PC-3 (cell line): Measurements from ENCODE around the gene NPFFR1. TPM values are rescaled to one million over a fixed set of nuclear protein-coding genes. Genes with fewer than 3 reads are reported as not detected.

ENCODE experiments used
- ATAC-seq: fragments of 200-7000 bp; cut with Tn5 transposase; 2 replicates; pipeline ENCODE4 v1.9.1; 2020; ENCODE audit warnings: mild to moderate bottlenecking, moderate library complexity
- BruUV-seq: library from RNA; stranded (reverse); fragments of 400-500 nt; replicated peaks from 2 replicates; lab custom pipeline; 2021; lab: Mats Ljungman, UMichigan
- CTCF ChIA-PET: fragments of 300-600 bp; sonication (Branson Sonifier 250); formaldehyde crosslinking; loops from one replicate; lab custom pipeline; 2022; ENCODE audit warnings: antibody characterized with exemption; lab: Charles Lee
- POLR2A ChIA-PET: fragments of 300-600 bp; sonication (Branson Sonifier 250); formaldehyde crosslinking; loops from one replicate; lab custom pipeline; 2022; ENCODE audit warnings: antibody characterized with exemption; ENCODE audit not compliant: unreplicated experiment; lab: Charles Lee
- DNase-seq: peaks from one replicate; pipeline ENCODE4 v3.0.0-alpha.2; 2015
- H2AFZ ChIP-seq: fragments of 300-600 bp; sonication (generic); 2 replicates; pipeline ENCODE4 v1.6.0; 2016; ENCODE audit warnings: antibody characterized with exemption, low read length
- H3F3A ChIP-seq: fragments of 300-600 bp; sonication (generic); one replicate; pipeline ENCODE4 v1.6.0; 2017; ENCODE audit warnings: antibody characterized with exemption, low read length, control low read depth, mild to moderate bottlenecking; ENCODE audit not compliant: unreplicated experiment
- H3K27ac ChIP-seq: fragments of 300-600 bp; sonication (generic); 2 replicates; pipeline ENCODE4 v1.5.1; 2016; ENCODE audit warnings: mild to moderate bottlenecking, low read length
- H3K27me3 ChIP-seq: fragments of 300-600 bp; sonication (generic); 2 replicates; pipeline ENCODE4 v1.6.1; 2016; ENCODE audit warnings: low read length, mixed read lengths
- H3K36me3 ChIP-seq: fragments of 300-600 bp; sonication (generic); 2 replicates; pipeline ENCODE4 v1.6.1; 2016; ENCODE audit warnings: low read depth, mixed run types, low read length, mixed read lengths
- H3K4me1 ChIP-seq: fragments of 300-600 bp; sonication (generic); 2 replicates; pipeline ENCODE4 v1.5.1; 2016; ENCODE audit warnings: low read length; ENCODE audit not compliant: insufficient read depth
- H3K4me2 ChIP-seq: fragments of 300-600 bp; sonication (generic); 2 replicates; pipeline ENCODE4 v1.6.0; 2016; ENCODE audit warnings: low read length
- H3K4me3 ChIP-seq: fragments of 300-600 bp; sonication (generic); 2 replicates; pipeline ENCODE4 v1.5.1; 2016; ENCODE audit warnings: mild to moderate bottlenecking, low read length, mixed read lengths
- H3K79me2 ChIP-seq: fragments of 300-600 bp; sonication (generic); 2 replicates; pipeline ENCODE4 v1.6.1; 2017; ENCODE audit warnings: low read length, mixed read lengths
- H3K9ac ChIP-seq: fragments of 300-600 bp; sonication (generic); 2 replicates; pipeline ENCODE4 v1.6.0; 2016; ENCODE audit warnings: mild to moderate bottlenecking, low read length
- H3K9me2 ChIP-seq: fragments of 300-600 bp; sonication (generic); replicated peaks from 2 replicates; pipeline ENCODE4 v1.6.1; 2016; ENCODE audit warnings: mixed run types, low read length, mixed read lengths
- H3K9me3 ChIP-seq: fragments of 300-600 bp; sonication (generic); 2 replicates; pipeline ENCODE4 v1.6.1; 2016; ENCODE audit warnings: low read length, mixed read lengths
- H4K20me1 ChIP-seq: fragments of 300-600 bp; sonication (generic); 2 replicates; pipeline ENCODE4 v1.6.1; 2016; ENCODE audit warnings: low read length, mixed read lengths
- EZH2 ChIP-seq: fragments of 300-600 bp; sonication (generic); IDR thresholded peaks from one replicate; pipeline ENCODE4 v1.6.1; 2017; ENCODE audit warnings: antibody characterized with exemption, mild to moderate bottlenecking, low read length; ENCODE audit not compliant: unreplicated experiment
- EZH2phosphoT487 ChIP-seq: fragments of 300-600 bp; sonication (generic); IDR thresholded peaks from 2 replicates; pipeline ENCODE4 v1.6.1; 2018; ENCODE audit warnings: mild to moderate bottlenecking, antibody characterized with exemption, low read length, borderline replicate concordance
- intact Hi-C: fragments of 100-400 bp; cut with micrococcal nuclease; formaldehyde crosslinking; loops from 2 replicates; pipeline ENCODE4 v1.9.0; 2023
- total RNA-seq: library from RNA; depleted of rRNA; stranded (reverse); fragments of >200 nt; gene quantifications from 2 replicates; pipeline ENCODE4 v1.2.3, GENCODE V29; 2014
- TF ChIP-seq, protein P1 (sequence below): fragments of 300-600 bp; sonication (generic); conservative IDR thresholded peaks from 2 replicates; pipeline ENCODE4 v1.5.1; 2017; ENCODE audit warnings: antibody characterized with exemption, low read depth, mild to moderate bottlenecking, low read length

Gene NPFFR1
- total RNA-seq, 1 experiment from 2014 or later: not detected

DNA sequence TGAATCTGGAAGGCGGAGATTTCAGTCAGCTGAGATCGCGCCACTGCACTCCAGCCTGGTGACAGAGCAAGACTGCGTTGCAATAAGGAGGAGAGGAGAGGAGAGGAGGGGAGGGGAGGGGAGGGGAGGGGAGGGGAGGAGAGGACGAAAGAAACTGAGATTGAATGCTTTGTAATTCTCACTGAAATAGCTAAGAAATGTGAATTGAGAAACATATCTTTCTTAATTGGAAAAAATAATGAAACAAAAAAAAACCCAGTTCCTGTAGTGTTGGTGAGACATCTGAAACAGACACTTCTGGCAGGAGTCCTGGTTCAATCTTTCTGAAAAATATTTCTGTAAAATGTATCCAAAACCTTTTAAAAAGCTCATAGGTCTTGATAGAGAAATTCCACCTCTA is 77.0 kb downstream of the NPFFR1 start:
- ChIA-PET CTCF (no interaction called here), POLR2A (no interaction called here)
- no peak overlapping the region for H3K9ac ChIP-seq
- peaks cover 75% of the 10 kb centered on the region for H3K36me3 ChIP-seq
- 0 out of 2 replicates have a peak, but pooled peaks cover 5% of the 10 kb centered on the region for H3K27me3 ChIP-seq
- no peaks in the 10 kb centered on the region for H3K9me3 ChIP-seq
- no peak overlapping the region for H2AFZ ChIP-seq
- no peaks in the 10 kb centered on the region for H3K9me2 ChIP-seq
- no peak for DNase-seq
- H3K4me1 ChIP-seq: no peaks in the 10 kb centered on the region
- H3K27ac ChIP-seq: no peak overlapping the region
- H3K4me3 ChIP-seq: no peak overlapping the region
- intact Hi-C loops: no loop called here
- peaks cover 7% of the 10 kb centered on the region for H3F3A ChIP-seq
- no peaks in the 10 kb centered on the region for H4K20me1 ChIP-seq
- no peak for ATAC-seq
- TF ChIP-seq EZH2phosphoT487: no peak
- TF ChIP-seq, protein P1, sequence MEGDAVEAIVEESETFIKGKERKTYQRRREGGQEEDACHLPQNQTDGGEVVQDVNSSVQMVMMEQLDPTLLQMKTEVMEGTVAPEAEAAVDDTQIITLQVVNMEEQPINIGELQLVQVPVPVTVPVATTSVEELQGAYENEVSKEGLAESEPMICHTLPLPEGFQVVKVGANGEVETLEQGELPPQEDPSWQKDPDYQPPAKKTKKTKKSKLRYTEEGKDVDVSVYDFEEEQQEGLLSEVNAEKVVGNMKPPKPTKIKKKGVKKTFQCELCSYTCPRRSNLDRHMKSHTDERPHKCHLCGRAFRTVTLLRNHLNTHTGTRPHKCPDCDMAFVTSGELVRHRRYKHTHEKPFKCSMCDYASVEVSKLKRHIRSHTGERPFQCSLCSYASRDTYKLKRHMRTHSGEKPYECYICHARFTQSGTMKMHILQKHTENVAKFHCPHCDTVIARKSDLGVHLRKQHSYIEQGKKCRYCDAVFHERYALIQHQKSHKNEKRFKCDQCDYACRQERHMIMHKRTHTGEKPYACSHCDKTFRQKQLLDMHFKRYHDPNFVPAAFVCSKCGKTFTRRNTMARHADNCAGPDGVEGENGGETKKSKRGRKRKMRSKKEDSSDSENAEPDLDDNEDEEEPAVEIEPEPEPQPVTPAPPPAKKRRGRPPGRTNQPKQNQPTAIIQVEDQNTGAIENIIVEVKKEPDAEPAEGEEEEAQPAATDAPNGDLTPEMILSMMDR: no peak
- no peak for TF ChIP-seq EZH2
- BruUV-seq: no TSS peak
- no peak overlapping the region for H3K4me2 ChIP-seq
- H3K79me2 ChIP-seq: no peaks in the 10 kb centered on the region

DNA sequence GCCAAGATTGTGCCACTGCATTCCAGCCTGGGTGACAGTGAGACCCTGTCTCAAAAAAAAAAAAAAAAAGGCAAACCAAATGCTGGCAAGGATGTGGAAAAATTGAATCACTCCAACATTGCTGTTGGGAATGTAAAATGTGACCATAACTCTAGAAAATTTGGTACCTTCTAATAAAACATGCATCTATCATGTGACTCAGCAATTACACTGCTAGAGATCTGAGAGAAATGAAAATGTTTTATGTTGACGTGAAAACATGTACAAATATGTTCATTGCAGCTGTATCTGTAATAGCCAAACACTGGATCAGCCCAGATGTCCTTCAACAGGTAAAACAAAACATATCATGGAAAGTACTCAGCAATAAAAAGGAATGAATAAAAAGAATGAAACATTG is 82.7 kb downstream of the NPFFR1 start:
- H3K9me2 ChIP-seq: no peaks in the 10 kb centered on the region
- no peaks in the 10 kb centered on the region for H3K4me1 ChIP-seq
- ATAC-seq (no peak), DNase-seq (no peak)
- ChIA-PET POLR2A (no interaction called here), CTCF (no interaction called here)
- no peaks in the 10 kb centered on the region for H3K79me2 ChIP-seq
- H3F3A ChIP-seq: peaks cover 5% of the 10 kb centered on the region
- no peak overlapping the region for H3K4me3 ChIP-seq
- no peak overlapping the region for H3K9ac ChIP-seq
- peaks cover 66% of the 10 kb centered on the region for H3K36me3 ChIP-seq
- intact Hi-C loops: loop anchor here (5.0 kb wide), 1 partner anchor 34 kb away; no protein-coding TSS in a partner anchor
- no peak overlapping the region for H3K27ac ChIP-seq
- no peak overlapping the region for H2AFZ ChIP-seq
- H3K27me3 ChIP-seq: 0 out of 2 replicates have a peak, but pooled peaks cover 4% of the 10 kb centered on the region
- BruUV-seq: no TSS peak
- no peaks in the 10 kb centered on the region for H3K9me3 ChIP-seq
- TF ChIP-seq, protein P1: no peak
- no peaks in the 10 kb centered on the region for H4K20me1 ChIP-seq
- no peak overlapping the region for H3K4me2 ChIP-seq

DNA sequence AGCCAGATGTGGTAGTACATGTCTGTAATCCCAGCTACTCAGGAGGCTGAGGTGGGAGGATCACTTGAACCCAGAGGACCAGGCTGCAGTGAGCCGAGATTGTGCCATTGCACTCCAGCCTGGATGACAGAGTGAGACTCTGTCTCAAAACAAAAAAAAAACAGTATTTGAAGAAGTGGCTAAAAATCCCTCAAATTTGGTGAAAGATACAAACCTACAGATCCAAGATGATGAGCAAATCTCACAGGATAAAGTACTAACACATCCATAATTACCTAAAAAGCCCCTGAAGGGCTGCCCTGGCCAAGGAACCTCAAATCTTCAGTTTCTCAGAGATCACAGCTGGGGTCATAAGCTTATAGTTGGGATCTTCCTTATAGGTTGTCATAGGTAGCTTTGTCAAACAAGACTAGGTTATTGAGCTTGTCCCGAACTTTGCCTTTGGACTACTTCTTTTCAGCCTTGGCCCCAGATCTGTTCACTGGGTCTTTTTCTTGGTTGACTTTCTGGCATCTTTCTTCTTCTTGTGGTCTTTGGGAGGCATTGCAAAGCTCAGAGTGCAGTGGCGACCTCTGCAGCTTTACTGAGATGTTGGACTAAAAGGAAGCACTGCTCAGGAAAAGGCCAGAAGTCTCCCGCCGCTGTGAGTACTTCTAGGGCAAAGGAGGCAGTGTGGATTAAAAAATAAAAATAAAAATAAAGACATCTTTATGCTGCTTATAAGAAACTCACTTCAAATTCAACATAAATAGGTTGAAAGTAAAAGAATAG is 84.9 kb downstream of the NPFFR1 start:
- ChIA-PET POLR2A (no interaction called here), CTCF (interaction anchor here (0.8 kb wide), 1 partner anchor 50 kb away, joined by 3 read pairs; no protein-coding TSS in a partner anchor)
- Histone ChIP-seq H3K9me3 (no peaks in the 10 kb centered on the region), H3K4me1 (peaks cover 4% of the 10 kb centered on the region; the same call in 1 of the 2 replicates), H3K9ac (no peak overlapping the region), H3K36me3 (peaks cover 53% of the 10 kb centered on the region), H3K79me2 (no peaks in the 10 kb centered on the region), H3K9me2 (no peaks in the 10 kb centered on the region), H3K27ac (no peak overlapping the region), H3K27me3 (no peaks in the 10 kb centered on the region), H3K4me2 (no peak overlapping the region), H3K4me3 (no peak overlapping the region), H4K20me1 (no peaks in the 10 kb centered on the region), H3F3A (no peaks in the 10 kb centered on the region), H2AFZ (no peak overlapping the region)
- ATAC-seq: no peak
- TF ChIP-seq, protein P1: 0 out of 2 replicates have a peak, but pooled peaks have one; percentile 17
- no peak for TF ChIP-seq EZH2
- no TSS peak for BruUV-seq
- intact Hi-C loops: no loop called here
- DNase-seq: no peak
